Heart right ventricle (tissue), 16 donors: ENCODE results near the gene PAFAH1B1. TPM values are rescaled to one million over a fixed set of nuclear protein-coding genes. Genes with fewer than 3 reads are reported as not detected.

Source experiments
- ATAC-seq, 8 donors: fragments of 200-7000 bp; cut with Tn5 transposase; one replicate each; pipeline ENCODE4 v1.9.1; 2020; ENCODE audit warnings: mild to moderate bottlenecking in 8 of 8, moderate library complexity in 8 of 8, moderate number of reproducible peaks in 1 of 8
- DNase-seq, 2 donors: peaks; one replicate each; pipeline ENCODE4 v3.0.0-alpha.2; 2020
- H3K27ac ChIP-seq, 10 donors: fragments of 200-600 bp; sonication (generic) in 2 of 10; one replicate each; pipeline versions ENCODE4 v1.5.0 to v1.8.0; 2020 to 2022; ENCODE audit warnings: mild to moderate bottlenecking in 3 of 10
- H3K27me3 ChIP-seq, 7 donors: fragments of 200-600 bp; one replicate each; pipeline ENCODE4 v1.8.0; 2021 to 2022; ENCODE audit warnings: mild to moderate bottlenecking in 2 of 7
- H3K36me3 ChIP-seq, 9 donors: fragments of 200-600 bp; sonication (generic) in 1 of 9; one replicate each; pipeline versions ENCODE4 v1.5.0 to v1.8.0; 2020 to 2022; ENCODE audit warnings: mild to moderate bottlenecking in 2 of 9
- H3K4me1 ChIP-seq, 9 donors: fragments of 200-600 bp; sonication (generic) in 1 of 9; one replicate each; pipeline versions ENCODE4 v1.5.0 to v1.8.0; 2020 to 2022; ENCODE audit warnings: mild to moderate bottlenecking in 4 of 9
- H3K4me3 ChIP-seq, 10 donors: fragments of 200-600 bp; sonication (generic) in 2 of 10; one replicate each; pipeline versions ENCODE4 v1.5.0 to v1.8.0; 2020 to 2022; ENCODE audit warnings: mild to moderate bottlenecking in 7 of 10, moderate library complexity in 2 of 10
- H3K9me3 ChIP-seq, 11 donors: fragments of 200-600 bp in 10 of 11; sonication (generic) in 2 of 11; one replicate each; pipeline versions ENCODE4 v1.5.0 to v1.8.0; 2013 to 2022; ENCODE audit warnings: mild to moderate bottlenecking in 2 of 11, control low read depth in 1 of 11, moderate library complexity in 1 of 11
- WGBS, 2 donors: extraction: QIAGEN DNeasy Blood & Tissue Kit; methylation state at CpG; one replicate each; pipeline ENCODE4 v1.1.7; 2013; ENCODE audit warnings: inconsistent platforms in 1 of 2; 5-methylcytosine and 5-hydroxymethylcytosine counted together
- intact Hi-C, 10 donors: fragments of 100-400 bp; cut with DNase I; formaldehyde crosslinking; loops; one replicate each; pipeline versions ENCODE4 v1.11.1 to v1.14.2; 2022
- polyA plus RNA-seq, 2 donors: library from polyadenylated mRNA; stranded (reverse); fragments of 200-250 nt; gene quantifications; one replicate each; pipeline ENCODE4 v1.2.3, GENCODE V29; 2013
- total RNA-seq, 10 donors: library from RNA; stranded (reverse); fragmentation: NEBNext Ultra II Directional in 3 of 10; extraction: Animal tissue kit (Norgen Biotek cat#: 25700) in 3 of 10; gene quantifications; one replicate each; pipeline versions ENCODE4 v1.2.1 to v1.2.4, GENCODE V29; 2021 to 2023
- TF ChIP-seq, protein P1 (sequence below), 9 donors: fragments of 200-600 bp; sonication (generic) in 2 of 9; IDR thresholded peaks; one replicate each; pipeline versions ENCODE4 v1.5.0 to v1.8.0; 2021 to 2022; ENCODE audit warnings: antibody characterized with exemption in 9 of 9, mild to moderate bottlenecking in 5 of 9, moderate library complexity in 1 of 9
- donor health status: Arrhythmogenic right ventricular cardiomyopathy.
- donor health status: ischemic (EF 13 %, LVEDD 7.1; RV severe dilation, severe dysfunction).
- donor health status: healthy with polysubstance abuse.
- donor health status: DM: no; HTN: yes; CAD: no.
- donor health status: DM: no; HTN: no; CAD: no.
- donor health status: ischemic (EF 25% LVEDD 6.9; RV normal size, moderate dysfunction).
- donor health status: ischemic (EF 25% LVEDD 5.7; RV mildly dilated, moderate dysfunction).
- donor health status: healthy.
- donor health status: DM: yes; HTN: yes; CAD: no.
- donor health status: Ischemic cardiomyopathy.
- donor health status: ischemic (EF 35%, LVEDD 5.7; RV mildly dilated, moderate dysfunction).
- donor health status: nonischemic (EF 11% LVEDD 7.7; RV severe dilation, severe dysfunction).
- donor health status: DM: yes; HTN: yes; CAD: no.
- donor health status: PGD.
- donor health status: ischemic (EF 29% LVEDD 5.4; RV normal size, mild dysfunction).
- donor health status: nonischemic (EF 23%, LVEDD 6.1; RV moderate dilation, normal function).

PAFAH1B1 gene
- total and polyA plus RNA-seq, 12 donors = 39.3 to 155 (median 130) TPM

DNA sequence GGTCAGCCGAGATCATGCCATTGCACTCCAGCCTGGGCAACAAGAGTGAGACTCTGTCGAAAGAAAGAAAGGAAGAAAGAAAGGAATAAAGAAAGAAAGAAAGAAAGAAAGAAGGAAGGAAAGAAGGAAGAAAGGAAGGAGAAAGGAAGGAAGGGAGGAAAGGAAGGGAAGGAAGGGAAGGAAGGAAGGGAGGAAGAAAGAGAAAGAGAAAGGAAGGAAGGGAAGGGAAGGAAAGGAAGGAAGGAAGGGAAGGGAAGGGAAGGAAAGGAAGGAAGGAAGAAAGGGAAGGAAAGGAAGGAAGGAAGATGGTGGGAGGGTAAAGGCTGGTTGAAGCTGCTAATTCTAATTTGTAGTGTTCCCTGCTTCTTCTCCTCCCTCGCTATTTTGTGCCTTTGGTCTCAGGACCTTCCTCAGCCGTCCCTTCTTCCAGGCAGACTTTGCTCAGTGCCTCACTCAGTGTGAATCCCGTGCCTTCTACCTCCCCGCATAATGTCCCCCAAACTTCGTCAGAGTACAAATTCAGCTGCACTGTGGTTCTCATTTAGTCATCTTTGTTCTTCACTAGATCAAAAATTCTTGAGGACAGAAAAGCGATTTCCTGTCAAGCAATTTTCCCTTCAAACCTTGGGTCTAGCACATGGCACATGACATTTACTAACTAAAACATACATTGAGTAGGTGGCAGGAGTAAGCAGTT, 31.1 kb upstream of the PAFAH1B1 start:
- H3K9me3 ChIP-seq = peaks cover 0 to 10% (median 4%) of the 10 kb centered on the region in 11 donors
- no peaks in the 10 kb centered on the region for H3K4me1 ChIP-seq
- no peak for ATAC-seq
- WGBS, 2 donors = 88 to 89% methylated on average over 8 of the region's 8 CpGs
- no peaks in the 10 kb centered on the region for H3K36me3 ChIP-seq
- TF ChIP-seq, protein P1, sequence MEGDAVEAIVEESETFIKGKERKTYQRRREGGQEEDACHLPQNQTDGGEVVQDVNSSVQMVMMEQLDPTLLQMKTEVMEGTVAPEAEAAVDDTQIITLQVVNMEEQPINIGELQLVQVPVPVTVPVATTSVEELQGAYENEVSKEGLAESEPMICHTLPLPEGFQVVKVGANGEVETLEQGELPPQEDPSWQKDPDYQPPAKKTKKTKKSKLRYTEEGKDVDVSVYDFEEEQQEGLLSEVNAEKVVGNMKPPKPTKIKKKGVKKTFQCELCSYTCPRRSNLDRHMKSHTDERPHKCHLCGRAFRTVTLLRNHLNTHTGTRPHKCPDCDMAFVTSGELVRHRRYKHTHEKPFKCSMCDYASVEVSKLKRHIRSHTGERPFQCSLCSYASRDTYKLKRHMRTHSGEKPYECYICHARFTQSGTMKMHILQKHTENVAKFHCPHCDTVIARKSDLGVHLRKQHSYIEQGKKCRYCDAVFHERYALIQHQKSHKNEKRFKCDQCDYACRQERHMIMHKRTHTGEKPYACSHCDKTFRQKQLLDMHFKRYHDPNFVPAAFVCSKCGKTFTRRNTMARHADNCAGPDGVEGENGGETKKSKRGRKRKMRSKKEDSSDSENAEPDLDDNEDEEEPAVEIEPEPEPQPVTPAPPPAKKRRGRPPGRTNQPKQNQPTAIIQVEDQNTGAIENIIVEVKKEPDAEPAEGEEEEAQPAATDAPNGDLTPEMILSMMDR (IDR thresholded peaks at IDR 0.05) = no peak
- intact Hi-C loops = no loop called here
- no peak overlapping the region for H3K27ac ChIP-seq
- no peaks in the 10 kb centered on the region for H3K27me3 ChIP-seq
- DNase-seq = no peak
- H3K4me3 ChIP-seq = no peak overlapping the region

DNA sequence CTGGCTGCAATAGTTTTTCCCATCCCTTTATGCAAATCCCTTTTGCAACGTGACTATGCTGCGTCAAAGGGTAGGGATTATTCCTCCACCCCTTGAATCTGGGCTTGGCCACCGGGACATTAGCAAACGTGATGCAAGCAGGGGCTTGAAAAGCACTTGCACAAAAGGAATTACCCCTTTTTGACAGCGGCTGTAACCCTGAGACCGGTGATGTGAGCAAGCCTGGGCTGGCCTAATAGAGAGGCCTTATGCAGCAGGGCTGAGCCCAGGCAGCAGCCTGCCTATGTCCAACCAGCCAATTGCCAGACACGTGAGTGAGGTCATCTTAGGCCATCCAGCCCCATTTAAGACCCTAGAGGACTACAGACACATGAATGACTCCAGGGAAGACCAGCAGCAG, 30.4 kb upstream of the PAFAH1B1 start:
- H3K9me3 ChIP-seq = peaks cover 0 to 10% (median 4%) of the 10 kb centered on the region in 11 donors
- no peak overlapping the region for H3K4me3 ChIP-seq
- TF ChIP-seq, protein P1 (IDR thresholded peaks at IDR 0.05) = no peak
- no peaks in the 10 kb centered on the region for H3K36me3 ChIP-seq
- DNase-seq = no peak
- intact Hi-C loops = no loop called here
- H3K27ac ChIP-seq = no peak overlapping the region
- no peaks in the 10 kb centered on the region for H3K4me1 ChIP-seq
- no peaks in the 10 kb centered on the region for H3K27me3 ChIP-seq
- WGBS, 2 donors = 75 to 79% methylated on average over 7 of the region's 7 CpGs
- ATAC-seq = no peak

DNA sequence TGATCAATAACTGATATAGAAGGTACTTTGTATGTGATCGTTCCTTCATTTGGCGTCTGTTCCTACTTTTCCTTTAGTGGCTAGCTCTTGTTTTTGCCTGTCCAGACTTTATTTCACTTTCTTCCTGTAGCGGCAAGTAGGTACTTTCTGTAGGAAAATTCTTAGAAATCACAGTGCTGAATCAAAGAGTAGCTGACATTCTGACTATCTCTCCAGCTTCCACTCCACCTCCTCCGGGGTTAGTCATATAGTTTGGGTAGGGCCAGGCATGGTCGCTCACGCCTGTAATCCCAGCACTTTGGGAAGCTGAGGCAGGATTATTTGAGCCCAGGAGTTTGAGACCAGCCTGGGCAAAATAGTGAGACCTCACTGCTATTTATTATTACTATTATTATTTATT, 29.9 kb upstream of the PAFAH1B1 start:
- no peaks in the 10 kb centered on the region for H3K4me1 ChIP-seq
- no peak overlapping the region for H3K4me3 ChIP-seq
- TF ChIP-seq, protein P1 (IDR thresholded peaks at IDR 0.05) = no peak
- H3K9me3 ChIP-seq = peaks cover 0 to 10% (median 4%) of the 10 kb centered on the region in 11 donors
- no peak overlapping the region for H3K27ac ChIP-seq
- ATAC-seq (no peak), DNase-seq (no peak)
- 83 to 89% methylated on average over 6 of the region's 6 CpGs for WGBS, 2 donors
- intact Hi-C loops = no loop called here
- H3K36me3 ChIP-seq = no peaks in the 10 kb centered on the region
- H3K27me3 ChIP-seq = no peaks in the 10 kb centered on the region

DNA sequence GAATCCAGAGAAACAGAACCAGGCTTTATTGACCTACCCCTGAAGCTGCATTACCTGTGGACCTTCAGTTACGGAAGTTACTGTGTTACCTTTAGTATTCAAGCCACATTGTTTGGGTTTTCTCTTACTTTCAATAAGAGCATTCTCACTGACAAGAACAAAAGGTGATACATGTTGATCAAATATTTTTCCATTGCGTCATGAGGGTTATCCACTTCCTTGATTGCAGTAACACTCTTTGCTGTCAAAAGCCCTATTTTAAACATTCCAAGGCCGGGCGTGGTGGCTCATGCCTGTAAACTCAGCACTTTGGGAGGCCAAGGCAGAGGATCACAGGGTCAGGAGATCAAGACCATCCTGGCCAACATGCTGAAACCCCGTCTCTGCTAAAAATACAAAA, 28.6 kb upstream of the PAFAH1B1 start:
- peaks cover 0 to 10% (median 4%) of the 10 kb centered on the region in 11 donors for H3K9me3 ChIP-seq
- H3K36me3 ChIP-seq = no peaks in the 10 kb centered on the region
- WGBS, 2 donors = 77 to 78% methylated on average over 5 of the region's 5 CpGs
- no peaks in the 10 kb centered on the region for H3K27me3 ChIP-seq
- intact Hi-C loops = no loop called here
- TF ChIP-seq, protein P1 (IDR thresholded peaks at IDR 0.05) = no peak
- H3K27ac ChIP-seq = no peak overlapping the region
- DNase-seq (no peak), ATAC-seq (no peak)
- H3K4me1 ChIP-seq = no peaks in the 10 kb centered on the region
- H3K4me3 ChIP-seq = no peak overlapping the region
